ENCODE data around the gene TPRN. TPM values are rescaled to one million over a fixed set of nuclear protein-coding genes. Genes with fewer than 3 reads are reported as not detected.
A peak's percentile ranks its signal among the peaks of the same experiment; 100 is the strongest.
"Not testable (repeated sequence)": the region's sequence is repeated elsewhere in the genome, so short reads cannot be mapped to it uniquely, and the experiment has no call there.

Gene TPRN
- total RNA-seq = 1 to 10 TPM; 4.3 to 5.9 TPM
- polyA plus RNA-seq = 10 to 100 TPM in 1 of 2 donors, 1 to 10 TPM in 1; 5.5 to 10.8 TPM
- long read RNA-seq, donor 1, partial matches to known transcripts = 0 of 1 reads
- long read RNA-seq, donor 1, other reads (novel, unspliced or antisense) = 0 of 1 reads
- long read RNA-seq, donor 2, transcript TPRN-202 (4 exons, 2,661 nt) = major isoform, 5 of 7 reads
- long read RNA-seq, donor 2, partial matches to known transcripts = 1 of 7 reads
- long read RNA-seq, donor 2, other reads (novel, unspliced or antisense) = 1 of 7 reads

GRCh38 chr9:137200311-137201204 lies at the start of gene TPRN:
TSS of gene TPRN (minus strand) at chr9:137200741. CDS start at chr9:137200711, 30 bp downstream.
- WGBS, 2 donors = 0 to 1% methylated on average over 82 to 118 of the region's 118 CpGs
- Histone ChIP-seq H3K9me3 (ENCODE audit: control insufficient read depth, low read length) (no peaks in the 10 kb centered on the region), H3K27me3 (ENCODE audit: control insufficient read depth in 1 of 2, insufficient read depth in 2 of 2, low read length in 1 of 2) (no peaks in the 10 kb centered on the region), H3K4me1 (ENCODE audit: control insufficient read depth in 1 of 2, insufficient read depth in 2 of 2, low read length in 2 of 2) (peaks cover 1 to 3% of the 10 kb centered on the region in 2 donors), H3K36me3 (ENCODE audit: control insufficient read depth in 1 of 2, insufficient read depth in 2 of 2, low read length in 1 of 2) (no peaks in the 10 kb centered on the region), H3K4me3 (ENCODE audit: low read length in 2 of 2) (peak within 1 kb of the TSS; percentile 69 to 74), H3K27ac (ENCODE audit: low read depth in 1 of 2, low read length in 2 of 2) (peak within 1 kb of the TSS in 1 of 2 donors; percentile 35)
- peak; percentile 99 for ATAC-seq (ENCODE audit: low FRiP score)
- intact Hi-C loops (cut with DNase I) = no loop called here
- peak; percentile 99 to 100 for DNase-seq

- Histone ChIP-seq H3K27me3 (ENCODE audit: control insufficient read depth in 1 of 2, insufficient read depth in 2 of 2, low read length in 1 of 2) (no peaks in the 10 kb centered on the region), H3K27ac (ENCODE audit: low read depth in 1 of 2, low read length in 2 of 2) (no peak overlapping the region), H3K4me3 (ENCODE audit: low read length in 2 of 2) (no peak overlapping the region), H3K4me1 (ENCODE audit: control insufficient read depth in 1 of 2, insufficient read depth in 2 of 2, low read length in 2 of 2) (no peaks in the 10 kb centered on the region), H3K9me3 (ENCODE audit: control insufficient read depth, low read length) (no peaks in the 10 kb centered on the region), H3K36me3 (ENCODE audit: control insufficient read depth in 1 of 2, insufficient read depth in 2 of 2, low read length in 1 of 2) (no peaks in the 10 kb centered on the region)
- ATAC-seq (ENCODE audit: low FRiP score) = no peak
- no peak for DNase-seq
- intact Hi-C loops (cut with DNase I) = no loop called here
- WGBS, 2 donors = 88% methylated on average over 6 of the region's 6 CpGs
Measured at GRCh38 chr9:137247916-137248175, 47.3 kb upstream of the TPRN start.

- no peak overlapping the region for H3K4me3 ChIP-seq (ENCODE audit: low read length in 2 of 2)
- WGBS, 2 donors = 65 to 76% methylated on average over 18 to 20 of the region's 20 CpGs
- ATAC-seq (ENCODE audit: low FRiP score) = no peak
- no peak for DNase-seq
- no peaks in the 10 kb centered on the region for H3K27me3 ChIP-seq (ENCODE audit: control insufficient read depth in 1 of 2, insufficient read depth in 2 of 2, low read length in 1 of 2)
- H3K4me1 ChIP-seq (ENCODE audit: control insufficient read depth in 1 of 2, insufficient read depth in 2 of 2, low read length in 2 of 2) = no peaks in the 10 kb centered on the region
- intact Hi-C loops (cut with DNase I) = no loop called here
- no peaks in the 10 kb centered on the region for H3K9me3 ChIP-seq (ENCODE audit: control insufficient read depth, low read length)
- H3K36me3 ChIP-seq (ENCODE audit: control insufficient read depth in 1 of 2, insufficient read depth in 2 of 2, low read length in 1 of 2) = no peaks in the 10 kb centered on the region
- H3K27ac ChIP-seq (ENCODE audit: low read depth in 1 of 2, low read length in 2 of 2) = no peak overlapping the region
Measured at GRCh38 chr9:137247135-137247915, 46.8 kb upstream of the TPRN start.

- Histone ChIP-seq H3K27ac (ENCODE audit: low read depth in 1 of 2, low read length in 2 of 2) (no peak overlapping the region), H3K4me1 (ENCODE audit: control insufficient read depth in 1 of 2, insufficient read depth in 2 of 2, low read length in 2 of 2) (no peaks in the 10 kb centered on the region), H3K9me3 (ENCODE audit: control insufficient read depth, low read length) (no peaks in the 10 kb centered on the region), H3K27me3 (ENCODE audit: control insufficient read depth in 1 of 2, insufficient read depth in 2 of 2, low read length in 1 of 2) (peaks cover 0 to 2% of the 10 kb centered on the region in 2 donors), H3K4me3 (ENCODE audit: low read length in 2 of 2) (no peak overlapping the region), H3K36me3 (ENCODE audit: control insufficient read depth in 1 of 2, insufficient read depth in 2 of 2, low read length in 1 of 2) (no peaks in the 10 kb centered on the region)
- DNase-seq (no peak), ATAC-seq (ENCODE audit: low FRiP score) (no peak)
- intact Hi-C loops (cut with DNase I) = no loop called here
- 90 to 91% methylated on average over 25 of the region's 25 CpGs for WGBS, 2 donors
Measured at GRCh38 chr9:137245450-137246421, 45.2 kb upstream of the TPRN start.

- ATAC-seq (ENCODE audit: low FRiP score) = no peak
- 67 to 71% methylated on average over 36 of the region's 36 CpGs for WGBS, 2 donors
- intact Hi-C loops (cut with DNase I) = no loop called here
- Histone ChIP-seq H3K4me1 (ENCODE audit: control insufficient read depth in 1 of 2, insufficient read depth in 2 of 2, low read length in 2 of 2) (no peaks in the 10 kb centered on the region), H3K36me3 (ENCODE audit: control insufficient read depth in 1 of 2, insufficient read depth in 2 of 2, low read length in 1 of 2) (no peaks in the 10 kb centered on the region), H3K27ac (ENCODE audit: low read depth in 1 of 2, low read length in 2 of 2) (no peak overlapping the region), H3K4me3 (ENCODE audit: low read length in 2 of 2) (no peak overlapping the region), H3K9me3 (ENCODE audit: control insufficient read depth, low read length) (no peaks in the 10 kb centered on the region), H3K27me3 (ENCODE audit: control insufficient read depth in 1 of 2, insufficient read depth in 2 of 2, low read length in 1 of 2) (peaks cover 0 to 2% of the 10 kb centered on the region in 2 donors)
- no peak for DNase-seq
Measured at GRCh38 chr9:137244486-137245449, 44.2 kb upstream of the TPRN start.

GRCh38 chr9:137243626-137244485 lies 43.3 kb upstream of the TPRN start:
- intact Hi-C loops (cut with DNase I) = no loop called here

GRCh38 chr9:137243266-137243625 lies 42.7 kb upstream of the TPRN start:
- H3K4me1 ChIP-seq (ENCODE audit: control insufficient read depth in 1 of 2, insufficient read depth in 2 of 2, low read length in 2 of 2); ATAC-seq (ENCODE audit: low FRiP score); DNase-seq; H3K4me3 ChIP-seq (ENCODE audit: low read length in 2 of 2); H3K9me3 ChIP-seq (ENCODE audit: control insufficient read depth, low read length); H3K27me3 ChIP-seq (ENCODE audit: control insufficient read depth in 1 of 2, insufficient read depth in 2 of 2, low read length in 1 of 2); H3K36me3 ChIP-seq (ENCODE audit: control insufficient read depth in 1 of 2, insufficient read depth in 2 of 2, low read length in 1 of 2); H3K27ac ChIP-seq (ENCODE audit: low read depth in 1 of 2, low read length in 2 of 2); intact Hi-C loops (cut with DNase I): not testable (repeated sequence)
- WGBS, 2 donors = 90 to 93% methylated on average over 16 to 18 of the region's 18 CpGs

More at GRCh38 chr9:137243626-137244485, 43.3 kb upstream of the TPRN start:
- no peak overlapping the region for H3K27ac ChIP-seq (ENCODE audit: low read depth in 1 of 2, low read length in 2 of 2)
- H3K36me3 ChIP-seq (ENCODE audit: control insufficient read depth in 1 of 2, insufficient read depth in 2 of 2, low read length in 1 of 2) = no peaks in the 10 kb centered on the region
- H3K4me1 ChIP-seq (ENCODE audit: control insufficient read depth in 1 of 2, insufficient read depth in 2 of 2, low read length in 2 of 2) = no peaks in the 10 kb centered on the region
- DNase-seq (no peak), ATAC-seq (ENCODE audit: low FRiP score) (no peak)
- H3K27me3 ChIP-seq (ENCODE audit: control insufficient read depth in 1 of 2, insufficient read depth in 2 of 2, low read length in 1 of 2) = peaks cover 0 to 2% of the 10 kb centered on the region in 2 donors
- WGBS, 2 donors = 69 to 72% methylated on average over 15 of the region's 15 CpGs
- no peak overlapping the region for H3K4me3 ChIP-seq (ENCODE audit: low read length in 2 of 2)
- H3K9me3 ChIP-seq (ENCODE audit: control insufficient read depth, low read length) = no peaks in the 10 kb centered on the region
